SK-N-SH (cell line): Measurements from ENCODE around the gene PGAP2. TPM values are rescaled to one million over a fixed set of nuclear protein-coding genes. Genes with fewer than 3 reads are reported as not detected.

Experiments used
- CTCF ChIA-PET: fragments of 300-600, 350-600 bp; formaldehyde crosslinking; extraction: SDS; loops from one replicate; lab custom pipeline; 2021; lab: Yijun Ruan, JAX
- POLR2A ChIA-PET: fragments of 350-600 bp; sonication (Branson Sonifier 250); formaldehyde crosslinking; extraction: SDS; loops from one replicate; lab custom pipeline; 2020; ENCODE audit warnings: antibody characterized with exemption, inconsistent platforms; lab: Yijun Ruan, JAX
- DNase-seq: peaks from one replicate; pipeline ENCODE4 v3.0.0; 2012
- H2AFZ ChIP-seq: fragments of 200-600 bp; sonication (generic); 2 replicates; pipeline ENCODE4 v1.8.1; 2016; ENCODE audit warnings: antibody characterized with exemption, mild to moderate bottlenecking, low read depth
- H3F3A ChIP-seq: fragments of 200-600 bp; sonication (generic); replicated peaks from 2 replicates; pipeline ENCODE3; 2016; ENCODE audit warnings: antibody characterized with exemption, mild to moderate bottlenecking; ENCODE audit not compliant: insufficient read depth
- H3K27ac ChIP-seq, 2 experiments: fragments of 200-500 bp in 1 of 2; fragments of 200-600 bp in 1 of 2; sonication (Bioruptor generic) in 1 of 2; sonication (generic), shearing (Covaris generic) in 1 of 2; 2 replicates each; pipeline versions ENCODE4 v1.5.1 to v1.6.1; 2014 to 2016; ENCODE audit warnings: low read depth in 2 of 2, inconsistent platforms in 1 of 2, low read length in 1 of 2, mild to moderate bottlenecking in 1 of 2, mixed read lengths in 1 of 2
- H3K27me3 ChIP-seq: fragments of 200-600 bp; sonication (generic), shearing (Covaris generic); 2 replicates; pipeline ENCODE4 v1.6.1; 2016; ENCODE audit warnings: mixed run types; ENCODE audit not compliant: insufficient read depth
- H3K36me3 ChIP-seq, 2 experiments: fragments of 200-500 bp in 1 of 2; fragments of 200-600 bp in 1 of 2; sonication (Bioruptor generic) in 1 of 2; sonication (generic) in 1 of 2; replicated peaks in 1 of 2; 2 replicates each; pipeline versions ENCODE3 to v1.5.1; 2014 to 2016; ENCODE audit warnings: low read length in 1 of 2, mild to moderate bottlenecking in 1 of 2; ENCODE audit not compliant: insufficient read depth in 2 of 2, control insufficient read depth in 1 of 2
- H3K4me1 ChIP-seq, 2 experiments: fragments of 200-500 bp in 1 of 2; fragments of 200-600 bp in 1 of 2; sonication (Bioruptor generic) in 1 of 2; sonication (generic), shearing (Covaris generic) in 1 of 2; 2 replicates each; pipeline versions ENCODE4 v1.5.1 to v1.6.1; 2014 to 2016; ENCODE audit warnings: low read depth in 1 of 2, low read length in 1 of 2, mixed run types in 1 of 2; ENCODE audit not compliant: insufficient read depth in 2 of 2, control insufficient read depth in 1 of 2
- H3K4me2 ChIP-seq: fragments of 200-600 bp; sonication (generic), shearing (Covaris generic); 2 replicates; pipeline ENCODE4 v1.6.1; 2017; ENCODE audit warnings: mixed run types
- H3K4me3 ChIP-seq, 2 experiments: fragments of 200-500 bp in 1 of 2; fragments of 200-600 bp in 1 of 2; sonication (Bioruptor generic) in 1 of 2; sonication (generic), shearing (Covaris generic) in 1 of 2; 2 replicates each; pipeline versions ENCODE4 v1.5.1 to v1.8.1; 2014 to 2016; ENCODE audit warnings: low read depth in 2 of 2, inconsistent platforms in 1 of 2, low read length in 1 of 2, mild to moderate bottlenecking in 1 of 2, mixed read lengths in 1 of 2, moderate library complexity in 1 of 2
- H3K79me2 ChIP-seq: fragments of 200-600 bp; sonication (generic); 2 replicates; pipeline ENCODE4 v1.8.1; 2017; ENCODE audit warnings: mild to moderate bottlenecking; ENCODE audit not compliant: insufficient read depth
- H3K9ac ChIP-seq: fragments of 200-600 bp; sonication (generic); 2 replicates; pipeline ENCODE4 v1.6.1; 2017; ENCODE audit warnings: mixed run types
- H3K9me2 ChIP-seq: fragments of 200-600 bp; sonication (generic); 2 replicates; pipeline ENCODE4 v1.6.1; 2017; ENCODE audit warnings: mixed run types
- H3K9me3 ChIP-seq: fragments of 200-600 bp; sonication (generic); 2 replicates; pipeline ENCODE4 v1.6.1; 2017; ENCODE audit warnings: mixed run types, mild to moderate bottlenecking, moderate library complexity
- H4K20me1 ChIP-seq: fragments of 200-600 bp; sonication (generic); 2 replicates; pipeline ENCODE4 v1.6.1; 2017; ENCODE audit warnings: mild to moderate bottlenecking, mixed run types; ENCODE audit not compliant: insufficient read depth
- FOXJ3 ChIP-seq: sonication (generic); formaldehyde crosslinking; IDR thresholded peaks from 2 replicates; pipeline ENCODE4 v1.5.1; 2020; ENCODE audit warnings: mild to moderate bottlenecking, missing genetic modification reagents
- FOXM1 ChIP-seq: IDR thresholded peaks from 2 replicates; pipeline ENCODE4 v1.4.0; 2012; ENCODE audit warnings: low read depth, mild to moderate bottlenecking
- GABPA ChIP-seq: IDR thresholded peaks from 2 replicates; pipeline ENCODE4 v1.4.0; 2012; ENCODE audit warnings: low read depth, mild to moderate bottlenecking
- GATA2 ChIP-seq: sonication (generic); formaldehyde crosslinking; IDR thresholded peaks from 2 replicates; pipeline ENCODE4 v1.5.0; 2020; ENCODE audit warnings: mild to moderate bottlenecking, missing genetic modification reagents
- JUND ChIP-seq: IDR thresholded peaks from 2 replicates; pipeline ENCODE4 v1.4.0; 2012
- MEF2A ChIP-seq: IDR thresholded peaks from 2 replicates; pipeline ENCODE4 v1.4.0; 2012; ENCODE audit warnings: low read depth, borderline replicate concordance
- NFIC ChIP-seq: IDR thresholded peaks from 2 replicates; pipeline ENCODE4 v1.4.0; 2012; ENCODE audit warnings: borderline replicate concordance
- RAD21 ChIP-seq: IDR thresholded peaks from 2 replicates; pipeline ENCODE4 v1.6.1; 2012; ENCODE audit warnings: mild to moderate bottlenecking, low read length
- RCOR1 ChIP-seq: fragments of 150-350 bp; IDR thresholded peaks from 2 replicates; pipeline ENCODE4 v1.6.1; 2017; ENCODE audit warnings: antibody characterized with exemption, low read length
- RFX5 ChIP-seq: IDR thresholded peaks from 2 replicates; pipeline ENCODE4 v1.6.1; 2012; ENCODE audit warnings: mild to moderate bottlenecking, improper control_type of control experiment, low read length
- SIN3A ChIP-seq: IDR thresholded peaks from 2 replicates; pipeline ENCODE4 v1.6.1; 2012; ENCODE audit warnings: low read depth, mild to moderate bottlenecking, low read length, moderate library complexity, borderline replicate concordance
- TEAD4 ChIP-seq: IDR thresholded peaks from 2 replicates; pipeline ENCODE4 v1.4.0; 2012; ENCODE audit warnings: mild to moderate bottlenecking, borderline replicate concordance; ENCODE audit not compliant: insufficient read depth
- YY1 ChIP-seq: IDR thresholded peaks from 2 replicates; pipeline ENCODE4 v1.4.0; 2012; ENCODE audit warnings: low read depth, mild to moderate bottlenecking
- WGBS: methylation state at CpG from one replicate; pipeline ENCODE4 v1.1.6; 2017; ENCODE audit warnings: low lambda C conversion rate; 5-methylcytosine and 5-hydroxymethylcytosine counted together
- polyA plus RNA-seq, 3 experiments: library from polyadenylated mRNA; depleted of rRNA; stranded (reverse); fragments of >200 nt; gene quantifications; 2 replicates each; pipeline ENCODE4 v1.2.3, GENCODE V29; 2012
- TF ChIP-seq, protein P1 (sequence below): IDR thresholded peaks from 2 replicates; pipeline ENCODE4; 2012
- TF ChIP-seq, protein P2 (sequence below): fragments of 200-600 bp; sonication (generic); IDR thresholded peaks from 2 replicates; pipeline ENCODE4 v1.6.1; 2017; ENCODE audit warnings: antibody characterized with exemption, mild to moderate bottlenecking, moderate library complexity
- TF ChIP-seq, protein P3 (sequence below): IDR thresholded peaks from 2 replicates; pipeline ENCODE4 v1.4.0; 2012; ENCODE audit warnings: low read depth, borderline replicate concordance
- TF ChIP-seq, protein P4 (sequence below): IDR thresholded peaks from 2 replicates; pipeline ENCODE4 v1.4.0; 2012; ENCODE audit warnings: low read depth

The PGAP2 gene
- polyA plus RNA-seq, 1 of the 3 experiments (the other 2 are of a cell fraction): 41.3 TPM

DNA sequence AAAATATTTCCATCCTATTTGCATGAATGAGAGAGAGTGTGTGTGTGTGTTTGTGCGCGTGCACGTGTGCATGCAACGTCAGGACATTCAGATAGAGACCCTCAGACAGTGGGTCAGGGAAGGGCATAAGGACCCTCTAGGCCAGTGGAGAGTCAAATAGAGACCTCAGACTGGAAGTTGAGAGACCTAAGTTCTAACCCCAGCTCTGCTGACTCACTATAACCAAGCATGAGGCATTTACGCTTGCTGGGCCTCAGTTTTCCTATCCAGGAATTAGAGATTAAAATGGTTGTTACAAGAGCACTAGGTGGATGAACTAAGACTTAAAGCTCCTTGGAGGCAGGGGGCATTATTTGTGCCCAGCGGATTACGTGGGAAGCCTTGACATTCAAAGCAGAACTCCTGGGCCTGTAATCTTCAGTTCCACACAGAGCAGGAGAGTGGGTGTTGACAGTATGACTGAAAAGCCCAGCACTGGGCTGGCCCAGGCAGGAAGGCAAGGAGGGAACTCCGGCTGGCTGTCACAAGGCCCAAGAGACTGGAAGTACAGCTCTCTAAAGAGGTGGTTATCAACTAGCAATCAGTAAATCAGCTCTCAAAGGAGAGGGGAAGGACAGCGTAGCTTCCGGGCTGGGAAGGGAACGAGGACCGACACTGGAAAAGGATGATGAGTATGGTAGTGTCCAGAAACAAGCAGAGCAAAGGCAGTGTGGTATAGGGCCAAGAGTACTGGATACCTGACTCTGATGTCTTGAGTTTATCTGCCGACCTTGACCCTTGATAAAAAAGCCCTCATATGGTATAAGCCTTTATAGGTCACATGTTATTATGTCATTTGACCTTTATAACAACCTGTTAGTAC is 23.2 kb downstream of the PGAP2 start:
- peaks cover 9% of the 10 kb centered on the region for H3F3A ChIP-seq
- CTCF ChIA-PET: interaction anchor here (0.9 to 4.3 kb wide), 4 partner anchors 18 to 241 kb away, joined by 3 to 17 read pairs (median 6); partner anchors contain the start of gene STIM1
- no peak overlapping the region for H3K27ac ChIP-seq
- H3K4me3 ChIP-seq: no peak overlapping the region
- POLR2A ChIA-PET: interaction anchor here (1.9 kb wide), 1 partner anchor 9 kb away, joined by 6 read pairs; the partner anchor contains the start of gene RHOG
- peaks cover 0 to 3% of the 10 kb centered on the region in 2 experiments; a peak in 1 of 4 replicates for H3K4me1 ChIP-seq
- H3K9ac ChIP-seq: no peak overlapping the region
- H3K27me3 ChIP-seq: no peaks in the 10 kb centered on the region
- H3K9me3 ChIP-seq: no peaks in the 10 kb centered on the region
- H2AFZ ChIP-seq: no peak overlapping the region
- DNase-seq: no peak
- H3K79me2 ChIP-seq: peaks cover 80% of the 10 kb centered on the region
- peaks cover 6 to 22% of the 10 kb centered on the region in 2 experiments for H3K36me3 ChIP-seq
- TF ChIP-seq JUND: no peak
- TF ChIP-seq GATA2: no peak
- TF ChIP-seq YY1: no peak
- TF ChIP-seq TEAD4: no peak
- TF ChIP-seq, all 33 proteins: peak for 0
- H4K20me1 ChIP-seq: peaks cover 81% of the 10 kb centered on the region
- no peak overlapping the region for H3K4me2 ChIP-seq
- H3K9me2 ChIP-seq: no peaks in the 10 kb centered on the region
- 87% methylated on average over 13 of the region's 13 CpGs for WGBS

DNA sequence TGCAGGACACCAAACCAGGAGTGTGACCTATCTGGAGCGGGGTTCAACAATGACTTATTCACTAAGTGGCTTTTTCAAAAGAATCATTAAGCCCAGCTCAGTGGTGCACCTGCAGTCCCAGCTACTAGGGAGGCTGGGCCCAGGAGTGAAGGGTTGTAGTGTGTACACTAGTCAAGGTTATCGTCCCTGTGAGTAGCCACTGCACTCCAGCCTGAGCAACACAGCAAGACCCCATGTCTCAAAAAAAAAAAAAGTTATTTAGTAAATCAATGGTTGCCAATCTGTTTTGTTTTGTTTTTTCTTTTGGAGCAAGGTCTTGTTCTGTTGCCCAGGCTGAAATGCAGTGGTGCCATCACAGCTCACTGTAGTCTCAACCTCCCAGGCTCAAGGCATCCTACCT is 24.5 kb downstream of the PGAP2 start:
- H3K4me1 ChIP-seq: peaks cover 0 to 7% of the 10 kb centered on the region in 2 experiments; a peak in 1 of 4 replicates
- peaks cover 91% of the 10 kb centered on the region for H4K20me1 ChIP-seq
- peaks cover 91% of the 10 kb centered on the region for H3K79me2 ChIP-seq
- no peaks in the 10 kb centered on the region for H3K9me3 ChIP-seq
- peaks cover 7% of the 10 kb centered on the region for H3F3A ChIP-seq
- TF ChIP-seq RAD21 (no peak), FOXJ3 (CRISPR knock-in tag) (no peak), NFIC (no peak), JUND (no peak), MEF2A (no peak), GATA2 (no peak), SIN3A (no peak), RCOR1 (no peak), GABPA (no peak), YY1 (no peak), FOXM1 (no peak), RFX5 (no peak)
- TF ChIP-seq, protein P1, sequence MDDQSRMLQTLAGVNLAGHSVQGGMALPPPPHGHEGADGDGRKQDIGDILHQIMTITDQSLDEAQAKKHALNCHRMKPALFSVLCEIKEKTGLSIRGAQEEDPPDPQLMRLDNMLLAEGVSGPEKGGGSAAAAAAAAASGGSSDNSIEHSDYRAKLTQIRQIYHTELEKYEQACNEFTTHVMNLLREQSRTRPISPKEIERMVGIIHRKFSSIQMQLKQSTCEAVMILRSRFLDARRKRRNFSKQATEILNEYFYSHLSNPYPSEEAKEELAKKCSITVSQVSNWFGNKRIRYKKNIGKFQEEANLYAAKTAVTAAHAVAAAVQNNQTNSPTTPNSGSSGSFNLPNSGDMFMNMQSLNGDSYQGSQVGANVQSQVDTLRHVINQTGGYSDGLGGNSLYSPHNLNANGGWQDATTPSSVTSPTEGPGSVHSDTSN: no peak
- TF ChIP-seq, protein P2, sequence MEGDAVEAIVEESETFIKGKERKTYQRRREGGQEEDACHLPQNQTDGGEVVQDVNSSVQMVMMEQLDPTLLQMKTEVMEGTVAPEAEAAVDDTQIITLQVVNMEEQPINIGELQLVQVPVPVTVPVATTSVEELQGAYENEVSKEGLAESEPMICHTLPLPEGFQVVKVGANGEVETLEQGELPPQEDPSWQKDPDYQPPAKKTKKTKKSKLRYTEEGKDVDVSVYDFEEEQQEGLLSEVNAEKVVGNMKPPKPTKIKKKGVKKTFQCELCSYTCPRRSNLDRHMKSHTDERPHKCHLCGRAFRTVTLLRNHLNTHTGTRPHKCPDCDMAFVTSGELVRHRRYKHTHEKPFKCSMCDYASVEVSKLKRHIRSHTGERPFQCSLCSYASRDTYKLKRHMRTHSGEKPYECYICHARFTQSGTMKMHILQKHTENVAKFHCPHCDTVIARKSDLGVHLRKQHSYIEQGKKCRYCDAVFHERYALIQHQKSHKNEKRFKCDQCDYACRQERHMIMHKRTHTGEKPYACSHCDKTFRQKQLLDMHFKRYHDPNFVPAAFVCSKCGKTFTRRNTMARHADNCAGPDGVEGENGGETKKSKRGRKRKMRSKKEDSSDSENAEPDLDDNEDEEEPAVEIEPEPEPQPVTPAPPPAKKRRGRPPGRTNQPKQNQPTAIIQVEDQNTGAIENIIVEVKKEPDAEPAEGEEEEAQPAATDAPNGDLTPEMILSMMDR: no peak
- TF ChIP-seq, protein P3, sequence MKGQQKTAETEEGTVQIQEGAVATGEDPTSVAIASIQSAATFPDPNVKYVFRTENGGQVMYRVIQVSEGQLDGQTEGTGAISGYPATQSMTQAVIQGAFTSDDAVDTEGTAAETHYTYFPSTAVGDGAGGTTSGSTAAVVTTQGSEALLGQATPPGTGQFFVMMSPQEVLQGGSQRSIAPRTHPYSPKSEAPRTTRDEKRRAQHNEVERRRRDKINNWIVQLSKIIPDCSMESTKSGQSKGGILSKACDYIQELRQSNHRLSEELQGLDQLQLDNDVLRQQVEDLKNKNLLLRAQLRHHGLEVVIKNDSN: no peak
- TF ChIP-seq, protein P4, sequence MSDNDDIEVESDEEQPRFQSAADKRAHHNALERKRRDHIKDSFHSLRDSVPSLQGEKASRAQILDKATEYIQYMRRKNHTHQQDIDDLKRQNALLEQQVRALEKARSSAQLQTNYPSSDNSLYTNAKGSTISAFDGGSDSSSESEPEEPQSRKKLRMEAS: no peak
- DNase-seq: no peak
- H3K36me3 ChIP-seq: peaks cover 6 to 12% of the 10 kb centered on the region in 2 experiments
- POLR2A ChIA-PET: interaction anchor here (1.9 kb wide), 1 partner anchor 8 kb away, joined by 6 read pairs; the partner anchor contains the start of gene RHOG
- no peak overlapping the region for H2AFZ ChIP-seq
- no peak overlapping the region for H3K4me2 ChIP-seq
- H3K27ac ChIP-seq: no peak overlapping the region
- no peak overlapping the region for H3K9ac ChIP-seq
- no peaks in the 10 kb centered on the region for H3K9me2 ChIP-seq
- 100% methylated on average over 2 of the region's 2 CpGs for WGBS
- no peak overlapping the region for H3K4me3 ChIP-seq
- no peaks in the 10 kb centered on the region for H3K27me3 ChIP-seq
- CTCF ChIA-PET: interaction anchor here (0.9 to 4.3 kb wide), 2 partner anchors 22 to 240 kb away, joined by 4 to 17 read pairs; no protein-coding TSS in a partner anchor
